Fibroblast of peridontal ligament (primary cell): Measurements from ENCODE around the gene SCLY.
A peak's percentile ranks its signal among the peaks of the same experiment; 100 is the strongest.
"Not testable (repeated sequence)": the region's sequence is repeated elsewhere in the genome, so short reads cannot be mapped to it uniquely, and the experiment has no call there.

ENCODE experiments used
- DNase-seq: peaks from one replicate; pipeline ENCODE4 v3.0.0-alpha.2; 2010; ENCODE audit errors: extremely low read depth

SCLY gene

DNA sequence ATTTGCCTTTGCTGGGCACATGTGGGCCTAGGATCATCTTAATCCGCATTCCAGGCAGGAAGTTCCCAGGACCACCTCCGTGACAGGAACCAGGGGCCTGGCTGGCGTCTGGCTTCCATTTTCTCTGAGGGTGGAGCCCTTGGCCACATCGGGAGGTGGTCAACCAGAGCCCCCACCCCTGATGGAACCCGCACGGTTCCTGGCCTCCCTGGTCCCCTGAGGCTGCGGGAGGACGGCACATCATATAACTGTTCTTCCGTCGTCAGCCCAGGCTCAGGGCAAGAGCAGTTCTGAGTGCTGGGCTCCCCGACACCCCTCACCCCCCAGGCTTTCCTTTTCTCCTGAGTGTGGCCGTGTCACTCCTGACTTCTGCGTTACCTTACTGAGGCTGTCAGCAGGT lies 52.8 kb downstream of the SCLY start:
- no peak for DNase-seq

- no peak for DNase-seq
Measured at GRCh38 chr2:238114331-238114841, 53.6 kb downstream of the SCLY start.

DNA sequence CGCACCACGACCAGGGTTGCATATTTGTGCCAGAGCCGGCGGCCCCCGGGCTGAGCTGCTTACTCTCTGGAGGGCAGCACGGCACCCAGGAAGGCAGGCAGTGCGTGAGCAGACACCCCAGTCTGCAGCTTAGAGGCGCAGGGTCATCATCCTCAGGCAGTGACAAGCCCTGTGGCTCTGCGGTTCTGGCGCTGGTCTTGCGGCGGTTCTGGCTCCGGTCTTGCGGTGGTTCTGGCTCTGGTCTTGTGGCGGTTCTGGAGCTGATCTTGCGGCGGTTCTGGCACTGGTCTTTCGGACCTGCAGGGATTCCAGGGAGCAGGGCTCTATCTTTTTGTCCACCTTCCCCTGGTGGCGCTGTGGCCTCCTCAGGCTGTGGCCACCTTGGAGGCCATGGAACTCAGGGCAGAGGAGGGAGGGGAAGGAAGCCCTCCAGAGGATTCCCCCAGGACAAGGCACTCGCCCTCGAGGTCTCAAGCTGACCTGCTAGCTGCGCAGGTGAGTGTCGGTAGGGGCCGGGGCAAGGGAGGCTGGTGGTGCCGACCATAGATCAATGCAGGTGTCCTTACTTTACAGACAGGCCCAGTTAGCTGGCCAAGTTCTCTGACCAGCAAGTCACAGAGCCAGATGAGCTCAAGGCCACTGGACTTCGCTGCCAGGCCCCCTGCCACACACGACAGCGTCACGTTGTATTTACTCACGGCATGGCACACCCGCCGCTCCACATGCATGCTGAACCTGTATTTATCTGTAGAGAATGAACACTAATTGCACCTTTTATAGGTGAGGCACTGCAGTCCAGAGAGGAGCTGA lies 54.3 kb downstream of the SCLY start:
- no peak for DNase-seq

- not testable (repeated sequence) for DNase-seq
Measured at GRCh38 chr2:238115709-238116108, 54.9 kb downstream of the SCLY start.

GRCh38 chr2:238116298-238117198 lies 55.7 kb downstream of the SCLY start:
- no peak for DNase-seq

- DNase-seq = peak; percentile 11
Measured at GRCh38 chr2:238117199-238118154, 56.7 kb downstream of the SCLY start.

- DNase-seq = no peak
Measured at GRCh38 chr2:238119756-238120462, 59.1 kb downstream of the SCLY start.

- no peak for DNase-seq
Measured at GRCh38 chr2:238120463-238121298, 59.9 kb downstream of the SCLY start.

DNA sequence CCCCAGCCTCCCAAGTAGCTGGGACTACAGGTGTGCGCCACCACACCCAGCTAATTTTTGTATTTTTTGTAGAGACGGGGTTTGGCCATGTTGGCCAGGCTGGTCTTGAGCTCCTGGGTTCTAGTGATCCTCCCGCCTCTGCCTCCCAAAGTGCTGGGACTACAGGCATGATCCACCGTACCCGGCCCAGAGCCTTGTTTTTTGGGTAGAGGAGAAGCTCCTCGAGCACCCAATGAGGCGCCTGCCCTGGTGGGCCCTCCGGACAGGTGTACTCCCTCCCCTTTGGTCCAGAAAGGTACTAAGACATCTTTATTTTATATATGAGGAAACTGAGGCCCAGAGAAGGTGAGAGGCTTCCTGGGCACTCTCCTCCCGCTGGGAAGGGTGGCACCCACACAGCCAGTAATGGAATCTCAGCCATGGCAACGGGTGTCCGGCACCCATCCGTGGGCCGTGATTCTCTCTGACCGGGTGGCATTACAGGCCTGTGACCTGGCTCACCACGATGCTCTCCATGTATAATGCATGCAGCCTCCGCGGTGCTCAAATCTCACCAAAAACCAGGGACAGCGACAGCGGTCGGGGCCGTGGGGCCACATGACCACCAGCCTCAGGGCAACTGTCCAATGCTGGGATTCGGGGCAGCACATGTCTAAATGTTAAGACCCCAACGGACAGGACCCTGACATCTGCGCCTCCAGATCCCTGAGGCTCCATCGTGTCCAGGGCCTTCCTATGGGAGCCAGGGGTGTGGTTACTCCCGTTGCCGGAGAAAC lies 60.9 kb downstream of the SCLY start:
- DNase-seq = no peak

- DNase-seq = no peak
Measured at GRCh38 chr2:238122287-238123217, 61.8 kb downstream of the SCLY start.

DNA sequence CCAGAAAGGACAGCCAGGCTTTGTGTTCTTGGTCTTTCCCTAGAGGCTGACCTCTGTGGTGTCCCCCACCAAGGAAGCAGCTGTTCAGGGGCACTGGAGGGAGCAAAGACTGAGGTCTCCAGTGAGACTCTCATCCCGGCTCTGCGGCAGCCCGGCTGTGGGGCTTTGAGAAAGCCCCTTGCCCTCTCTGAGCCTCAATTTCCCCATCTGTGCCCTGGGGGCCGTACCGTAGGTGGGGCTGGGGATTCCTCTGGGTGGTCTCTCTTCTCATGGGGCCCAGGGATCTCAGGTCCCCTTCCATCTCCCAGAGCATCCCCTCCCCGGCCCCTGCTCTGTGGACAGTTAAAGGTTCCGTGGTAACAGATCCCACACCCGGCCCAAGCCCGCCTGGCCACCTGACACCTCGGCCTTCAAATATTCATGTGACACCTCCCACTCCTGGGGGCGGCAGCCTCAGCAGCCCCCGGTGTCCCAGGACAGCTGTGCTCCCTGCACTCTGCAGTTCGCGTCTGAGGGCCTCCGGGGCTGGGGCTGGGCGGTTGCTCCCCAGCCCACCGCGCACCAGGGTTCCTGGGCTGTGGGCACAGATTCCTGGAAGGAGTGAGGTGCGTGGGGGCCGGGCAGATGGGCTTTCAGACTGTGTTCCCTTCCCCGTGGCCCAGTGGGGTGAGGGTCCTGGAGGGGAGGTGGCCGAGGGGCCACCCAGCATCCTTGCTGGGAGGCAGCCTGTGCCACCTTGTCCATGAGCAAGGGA lies 62.6 kb downstream of the SCLY start:
- DNase-seq = no peak

GRCh38 chr2:238123991-238124470 lies 63.2 kb downstream of the SCLY start:
- no peak for DNase-seq

- no peak for DNase-seq
Measured at GRCh38 chr2:238124488-238125126, 63.8 kb downstream of the SCLY start.

DNA sequence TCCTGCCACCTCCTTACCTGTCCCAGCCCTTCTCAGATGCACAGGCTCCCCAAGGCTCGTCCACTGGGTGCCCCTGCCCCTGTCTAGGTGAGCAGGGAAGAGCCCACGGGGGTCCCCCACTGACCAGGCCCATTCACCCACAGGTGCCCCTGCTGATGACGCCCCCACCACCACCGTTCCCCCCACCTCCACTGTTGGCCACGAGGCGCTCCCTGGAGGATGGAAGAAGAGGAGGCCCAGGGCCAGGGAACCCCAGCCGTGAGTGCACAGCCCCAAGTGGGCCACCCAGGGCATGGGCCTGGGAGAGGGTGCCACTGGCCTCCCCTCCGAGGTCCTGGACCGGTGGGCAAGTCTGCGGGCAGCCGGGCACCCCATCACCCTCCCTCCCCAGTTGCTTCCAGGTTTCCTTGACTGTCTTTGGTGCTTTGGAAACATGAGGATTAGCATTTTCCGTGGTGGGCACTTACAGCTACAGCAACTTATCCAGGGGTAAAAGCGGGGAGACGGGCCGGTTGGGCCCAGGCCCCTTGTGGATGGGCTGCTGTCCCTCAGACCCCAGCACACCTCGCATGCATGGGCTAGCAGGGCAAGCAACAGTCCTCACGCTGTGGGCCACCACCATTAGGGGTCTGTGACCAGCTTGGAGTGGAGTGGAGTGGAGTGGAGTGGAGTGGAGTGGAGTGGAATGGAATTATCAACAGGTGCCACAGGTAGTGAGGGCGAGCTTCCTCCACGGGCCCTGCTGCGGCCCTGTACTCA lies 64.5 kb downstream of the SCLY start:
- DNase-seq = no peak

GRCh38 chr2:238126338-238126737 lies 65.5 kb downstream of the SCLY start:
- DNase-seq = no peak

- DNase-seq = no peak
Measured at GRCh38 chr2:238126775-238127164, 66.0 kb downstream of the SCLY start.
